Measurements from ENCODE around the gene PRCP. TPM values are rescaled to one million over a fixed set of nuclear protein-coding genes. Genes with fewer than 3 reads are reported as not detected.

The PRCP gene
- total RNA-seq, 1 donor: 37.1 TPM

DNA sequence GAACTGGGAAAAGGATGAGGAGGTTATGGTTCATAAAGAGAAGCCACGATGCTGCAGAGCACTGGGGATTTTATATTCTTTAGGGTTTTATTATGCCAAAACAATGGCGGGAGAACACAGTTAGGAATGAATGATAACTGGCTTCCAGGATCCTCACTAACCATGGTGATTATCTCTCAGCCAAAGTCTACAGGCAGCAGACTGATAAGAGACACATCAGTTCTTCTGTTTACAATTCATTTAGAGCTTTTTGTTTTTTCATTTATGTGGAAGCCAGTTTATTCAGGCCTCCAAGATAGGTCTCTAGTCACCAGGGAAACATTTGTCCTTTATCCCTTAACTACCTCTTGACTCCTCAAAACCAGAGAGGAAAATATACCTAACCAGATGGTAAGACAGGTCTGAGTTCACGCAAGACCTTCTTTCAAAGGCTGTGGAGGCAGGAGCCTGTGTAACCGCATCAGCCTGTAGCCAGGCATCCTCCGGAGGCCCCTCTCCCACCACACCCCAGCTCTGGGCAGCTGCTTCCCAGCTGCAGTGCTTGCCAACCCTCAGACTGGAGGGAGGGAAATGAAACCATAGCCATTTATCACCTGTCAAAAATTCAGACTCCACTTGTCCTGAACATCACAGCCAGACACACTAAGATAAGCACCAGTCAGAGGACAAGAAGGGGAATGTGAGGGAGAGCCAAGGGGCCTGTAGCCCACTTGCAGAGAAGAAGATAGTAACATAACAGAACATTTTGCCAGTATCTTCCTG lies 109.3 kb downstream of the PRCP start:
- no peak for DNase-seq (ENCODE audit: low read depth)
- no peak overlapping the region for H3K4me3 ChIP-seq (ENCODE audit: low read depth, low read length)
- TF ChIP-seq, protein P1, sequence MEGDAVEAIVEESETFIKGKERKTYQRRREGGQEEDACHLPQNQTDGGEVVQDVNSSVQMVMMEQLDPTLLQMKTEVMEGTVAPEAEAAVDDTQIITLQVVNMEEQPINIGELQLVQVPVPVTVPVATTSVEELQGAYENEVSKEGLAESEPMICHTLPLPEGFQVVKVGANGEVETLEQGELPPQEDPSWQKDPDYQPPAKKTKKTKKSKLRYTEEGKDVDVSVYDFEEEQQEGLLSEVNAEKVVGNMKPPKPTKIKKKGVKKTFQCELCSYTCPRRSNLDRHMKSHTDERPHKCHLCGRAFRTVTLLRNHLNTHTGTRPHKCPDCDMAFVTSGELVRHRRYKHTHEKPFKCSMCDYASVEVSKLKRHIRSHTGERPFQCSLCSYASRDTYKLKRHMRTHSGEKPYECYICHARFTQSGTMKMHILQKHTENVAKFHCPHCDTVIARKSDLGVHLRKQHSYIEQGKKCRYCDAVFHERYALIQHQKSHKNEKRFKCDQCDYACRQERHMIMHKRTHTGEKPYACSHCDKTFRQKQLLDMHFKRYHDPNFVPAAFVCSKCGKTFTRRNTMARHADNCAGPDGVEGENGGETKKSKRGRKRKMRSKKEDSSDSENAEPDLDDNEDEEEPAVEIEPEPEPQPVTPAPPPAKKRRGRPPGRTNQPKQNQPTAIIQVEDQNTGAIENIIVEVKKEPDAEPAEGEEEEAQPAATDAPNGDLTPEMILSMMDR (IDR thresholded peaks at IDR 0.05; ENCODE audit: insufficient read depth, low read depth, low read length): no peak

DNA sequence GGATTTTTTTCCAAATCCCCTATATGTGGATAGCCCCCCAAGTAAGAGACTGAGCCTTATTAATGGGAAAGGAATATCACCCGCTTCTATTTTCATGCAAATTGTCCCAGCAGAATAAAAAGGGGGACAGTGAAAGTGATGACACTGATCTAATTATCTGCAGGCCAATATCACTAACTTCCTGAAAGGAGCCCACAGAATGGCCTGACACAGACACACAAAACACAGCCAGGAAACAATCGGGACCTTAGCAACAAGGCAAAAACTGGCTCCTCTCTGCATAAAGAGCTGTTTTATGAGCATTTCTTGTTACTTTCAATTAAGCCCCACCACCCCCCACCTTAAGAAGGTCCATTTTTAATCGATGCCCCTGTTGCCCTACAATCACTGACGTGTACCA lies 112.2 kb downstream of the PRCP start:
- H3K4me3 ChIP-seq (ENCODE audit: low read depth, low read length): no peak overlapping the region
- TF ChIP-seq, protein P1 (IDR thresholded peaks at IDR 0.05; ENCODE audit: insufficient read depth, low read depth, low read length): no peak
- DNase-seq (ENCODE audit: low read depth): no peak

DNA sequence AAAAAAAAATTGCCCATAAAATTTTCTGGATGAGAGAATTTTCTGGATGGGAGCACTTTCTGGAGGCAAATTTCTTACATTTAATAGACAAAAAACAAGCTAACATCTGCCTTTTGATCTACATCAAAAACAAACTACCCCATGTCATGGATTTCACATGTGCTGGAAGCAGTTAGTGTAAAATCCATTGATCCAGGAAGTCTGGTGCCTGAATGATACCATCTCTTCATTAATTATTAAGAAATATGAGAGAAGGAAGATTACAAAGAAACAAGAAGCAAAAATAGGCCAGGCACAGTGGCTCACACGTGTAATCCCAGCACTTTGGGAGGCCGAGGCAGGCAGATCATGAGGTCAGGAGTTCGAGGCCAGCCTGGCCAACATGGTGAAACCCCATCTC lies 113.4 kb downstream of the PRCP start:
- TF ChIP-seq, protein P1 (IDR thresholded peaks at IDR 0.05; ENCODE audit: insufficient read depth, low read depth, low read length): no peak
- DNase-seq (ENCODE audit: low read depth): no peak
- no peak overlapping the region for H3K4me3 ChIP-seq (ENCODE audit: low read depth, low read length)

DNA sequence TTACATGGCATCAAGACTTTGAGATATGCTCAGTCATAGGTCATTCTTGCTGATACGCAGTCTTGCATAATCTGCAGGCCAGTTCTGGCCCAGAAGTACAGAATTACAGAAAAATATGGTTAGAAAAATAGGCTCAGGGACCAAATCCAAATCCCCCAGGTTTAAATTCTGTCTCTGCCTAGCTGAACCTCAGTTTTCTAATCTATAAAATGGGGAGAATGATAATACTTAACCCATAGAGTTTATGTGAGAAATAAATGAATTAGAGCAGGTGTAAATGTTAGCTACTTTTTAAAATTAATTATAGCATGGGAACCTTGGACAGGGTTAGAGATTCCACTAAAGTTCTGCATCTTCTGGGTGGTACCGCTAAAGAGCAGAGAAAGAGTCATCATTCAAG lies 114.2 kb downstream of the PRCP start:
- no peak for DNase-seq (ENCODE audit: low read depth)
- TF ChIP-seq, protein P1 (IDR thresholded peaks at IDR 0.05; ENCODE audit: insufficient read depth, low read depth, low read length): no peak
- no peak overlapping the region for H3K4me3 ChIP-seq (ENCODE audit: low read depth, low read length)

DNA sequence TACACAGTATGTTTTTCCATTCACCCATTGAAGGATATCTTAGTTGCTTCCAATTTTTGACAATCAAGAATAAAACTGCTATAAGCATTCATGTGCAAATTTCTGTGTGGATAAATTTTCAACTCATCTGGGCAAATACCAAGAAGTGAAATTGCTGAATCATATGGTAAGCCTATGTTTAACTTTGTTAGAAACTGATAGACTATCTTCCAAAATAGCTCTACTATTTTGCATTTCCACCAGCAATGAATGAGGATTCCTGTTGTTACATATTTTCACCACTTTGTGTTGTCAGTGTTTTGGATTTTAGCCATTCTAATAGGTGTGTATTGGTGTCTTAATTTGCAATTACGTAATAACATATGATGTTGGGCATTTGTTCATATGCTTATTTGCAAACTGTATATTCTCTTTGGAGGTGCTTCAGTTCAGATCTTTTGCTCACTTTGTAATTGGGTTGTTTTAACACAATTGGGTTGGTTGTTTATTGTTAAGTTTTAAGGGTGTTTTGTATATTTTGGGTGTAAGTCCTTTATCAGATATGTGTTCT lies 117.3 kb downstream of the PRCP start:
- TF ChIP-seq, protein P1 (IDR thresholded peaks at IDR 0.05; ENCODE audit: insufficient read depth, low read depth, low read length): no peak
- no peak overlapping the region for H3K4me3 ChIP-seq (ENCODE audit: low read depth, low read length)
- no peak for DNase-seq (ENCODE audit: low read depth)

DNA sequence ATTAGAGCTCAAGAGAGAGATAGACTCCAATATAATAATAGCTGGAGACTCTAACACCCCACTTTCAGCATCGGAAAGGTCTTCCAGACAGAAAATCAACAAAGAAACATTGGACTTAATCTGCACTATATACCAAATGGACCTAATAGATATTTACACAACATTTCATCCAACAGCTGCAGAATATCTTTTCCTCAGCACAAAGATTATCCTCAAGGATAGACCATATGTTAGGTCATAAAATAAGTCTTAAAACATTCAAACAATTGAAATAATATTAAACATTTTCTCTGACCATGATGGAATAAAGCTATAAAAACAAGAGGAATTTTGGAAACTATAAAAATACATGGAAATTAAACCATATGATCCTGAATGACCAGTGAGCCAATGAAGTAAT lies 121.5 kb downstream of the PRCP start:
- H3K4me3 ChIP-seq (ENCODE audit: low read depth, low read length): no peak overlapping the region
- TF ChIP-seq, protein P1 (IDR thresholded peaks at IDR 0.05; ENCODE audit: insufficient read depth, low read depth, low read length): no peak
- DNase-seq (ENCODE audit: low read depth): peak; percentile 12
